ENCODE measurements around the gene GLS. TPM values are rescaled to one million over a fixed set of nuclear protein-coding genes. Genes with fewer than 3 reads are reported as not detected.

Gene GLS
- total and polyA plus RNA-seq, 2 donors (not counting 3 experiments of a cell fraction or from before 2014, with no cell fraction given), result 49.0 to 183 TPM

DNA sequence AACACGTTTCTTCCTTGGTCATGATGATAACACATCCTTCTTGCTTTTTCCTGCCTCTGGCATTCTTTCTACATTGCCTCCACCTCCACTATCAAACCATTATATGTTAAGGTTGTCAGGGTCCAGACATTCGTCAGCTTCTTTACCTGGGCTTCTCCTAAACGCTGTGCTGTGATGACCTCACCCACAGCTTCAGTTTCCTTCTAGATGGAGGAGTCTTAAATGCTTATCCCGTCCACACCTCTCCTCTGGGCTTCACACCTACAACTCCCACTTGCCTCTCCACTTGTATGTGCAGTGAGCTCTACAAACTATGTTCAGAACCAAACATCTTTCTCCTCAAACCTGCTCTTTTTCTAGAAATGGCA is 134.0 kb downstream of the GLS start:
- H3K36me3 ChIP-seq (ENCODE audit: control insufficient read depth in 2 of 2, extremely low read depth in 1 of 2, insufficient read depth in 2 of 2, low read length in 2 of 2), result no peaks in the 10 kb centered on the region
- H3K27me3 ChIP-seq (ENCODE audit: control insufficient read depth in 2 of 2, insufficient read depth in 2 of 2, low read length in 2 of 2), result no peaks in the 10 kb centered on the region
- no peaks in the 10 kb centered on the region for H3K9me3 ChIP-seq (replicated peaks; ENCODE audit: control insufficient read depth, insufficient read depth, low read length)
- DNase-seq (ENCODE audit: low read depth, low spot score), result no peak
- TSS peak; percentile 83 for BruUV-seq (replicated peaks)
- peaks cover 16% of the 10 kb centered on the region for H3K4me1 ChIP-seq (ENCODE audit: control insufficient read depth, extremely low read depth, insufficient read depth, low read length)
- H3K9me1 ChIP-seq (replicated peaks; ENCODE audit: control insufficient read depth, extremely low read depth, insufficient read depth, low read length), result no peaks in the 10 kb centered on the region
- peak overlapping the region in 1 of 3 experiments; percentile 40 for H3K4me3 ChIP-seq (replicated peaks in 1 of 3; ENCODE audit: insufficient read depth in 1 of 3, low read depth in 1 of 3, low read length in 3 of 3)
- FAIRE-seq, result no peak
- H3K9ac ChIP-seq (replicated peaks; ENCODE audit: extremely low read depth, insufficient read depth, low read length), result peak overlapping the region; percentile 66
- H3K79me2 ChIP-seq (ENCODE audit: control insufficient read depth, insufficient read depth, low read length), result peaks cover 21% of the 10 kb centered on the region
- dilution Hi-C loops (cut with MboI; ENCODE audit: extremely low pct_ligation_motif_present, low sequenced_read_pairs) (no loop called here), intact Hi-C loops (cut with micrococcal nuclease) (loop anchor here (1.0 to 5.0 kb wide), 3 partner anchors 16 to 67 kb away; no protein-coding TSS in a partner anchor)
- TF ChIP-seq POLR2AphosphoS5 (IDR thresholded peaks at IDR 0.05; ENCODE audit: insufficient read depth, low read depth, low read length) (no peak), POLR2A (IDR thresholded peaks at IDR 0.05; ENCODE audit: low read depth, low read length) (no peak), JUN (IDR thresholded peaks at IDR 0.05; ENCODE audit: borderline replicate concordance, insufficient read depth, insufficient read length, low read depth) (no peak), FOS (IDR thresholded peaks at IDR 0.05; ENCODE audit: borderline replicate concordance, insufficient read depth, low read length) (no peak), EZH2 (IDR thresholded peaks at IDR 0.05; ENCODE audit: borderline replicate concordance, low read depth, low read length, severe bottlenecking) (no peak), GATA2 (IDR thresholded peaks at IDR 0.05; ENCODE audit: insufficient read depth, insufficient read length, low read depth, low read length) (no peak), MYC (IDR thresholded peaks at IDR 0.05; ENCODE audit: low read depth, low read length) (no peak)
- TF ChIP-seq, protein P1, sequence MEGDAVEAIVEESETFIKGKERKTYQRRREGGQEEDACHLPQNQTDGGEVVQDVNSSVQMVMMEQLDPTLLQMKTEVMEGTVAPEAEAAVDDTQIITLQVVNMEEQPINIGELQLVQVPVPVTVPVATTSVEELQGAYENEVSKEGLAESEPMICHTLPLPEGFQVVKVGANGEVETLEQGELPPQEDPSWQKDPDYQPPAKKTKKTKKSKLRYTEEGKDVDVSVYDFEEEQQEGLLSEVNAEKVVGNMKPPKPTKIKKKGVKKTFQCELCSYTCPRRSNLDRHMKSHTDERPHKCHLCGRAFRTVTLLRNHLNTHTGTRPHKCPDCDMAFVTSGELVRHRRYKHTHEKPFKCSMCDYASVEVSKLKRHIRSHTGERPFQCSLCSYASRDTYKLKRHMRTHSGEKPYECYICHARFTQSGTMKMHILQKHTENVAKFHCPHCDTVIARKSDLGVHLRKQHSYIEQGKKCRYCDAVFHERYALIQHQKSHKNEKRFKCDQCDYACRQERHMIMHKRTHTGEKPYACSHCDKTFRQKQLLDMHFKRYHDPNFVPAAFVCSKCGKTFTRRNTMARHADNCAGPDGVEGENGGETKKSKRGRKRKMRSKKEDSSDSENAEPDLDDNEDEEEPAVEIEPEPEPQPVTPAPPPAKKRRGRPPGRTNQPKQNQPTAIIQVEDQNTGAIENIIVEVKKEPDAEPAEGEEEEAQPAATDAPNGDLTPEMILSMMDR (IDR thresholded peaks at IDR 0.05; ENCODE audit: extremely low read depth in 1 of 2, insufficient read depth in 1 of 2, low read depth in 1 of 2, low read length in 2 of 2), result no peak
- TF ChIP-seq, protein P2, sequence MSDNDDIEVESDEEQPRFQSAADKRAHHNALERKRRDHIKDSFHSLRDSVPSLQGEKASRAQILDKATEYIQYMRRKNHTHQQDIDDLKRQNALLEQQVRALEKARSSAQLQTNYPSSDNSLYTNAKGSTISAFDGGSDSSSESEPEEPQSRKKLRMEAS (IDR thresholded peaks at IDR 0.05; ENCODE audit: insufficient read depth, insufficient read length), result no peak
- ChIA-PET CTCF (interaction anchor here (1.0 to 1.8 kb wide), 2 partner anchors 15 to 141 kb away, joined by 4 to 7 read pairs; no protein-coding TSS in a partner anchor), POLR2A (no interaction called here)
- H3K4me2 ChIP-seq (ENCODE audit: insufficient read depth, low read length), result peak overlapping the region; percentile 89
- H4K20me1 ChIP-seq (replicated peaks; ENCODE audit: control insufficient read depth, extremely low read depth, insufficient read depth, low read length), result no peaks in the 10 kb centered on the region
- peak overlapping the region; percentile 80 for H2AFZ ChIP-seq (ENCODE audit: low read depth, low read length)
- peak overlapping the region; percentile 64 for H3K27ac ChIP-seq (ENCODE audit: insufficient read depth, low read depth, low read length)

Other genes with a start within 250 kb of the GLS start
- gene NAB1, start 231.7 kb upstream of the GLS start, total RNA-seq, result 25.2 and 36.1 TPM in 2 replicates
- 7.2 and 7.5 TPM in 2 replicates for gene NAB1, start 231.7 kb upstream of the GLS start, polyA plus RNA-seq
- gene STAT1, start 133.3 kb downstream of the GLS start, total RNA-seq, result 59.2 and 67.6 TPM in 2 replicates
- gene STAT1, start 133.3 kb downstream of the GLS start, polyA plus RNA-seq, result 56.1 and 64.2 TPM in 2 replicates

All from endothelial cell of umbilical vein (primary cell).